Measurements from ENCODE around the gene LDLRAP1.

GRCh38 chr1:25519624-25520023 is 23.8 kb upstream of the LDLRAP1 start:
- TF ChIP-seq CTCF (IDR thresholded peaks at IDR 0.05), result no peak
- TF ChIP-seq POLR2A (IDR thresholded peaks at IDR 0.05), result no peak

All from vagina (tissue), 2 donors.